HG02840 (cell line): Measurements from ENCODE around the gene HTR2B.
"Not testable (repeated sequence)": the region's sequence is repeated elsewhere in the genome, so short reads cannot be mapped to it uniquely, and the experiment has no call there.

ENCODE experiments used
- ATAC-seq: cut with Tn5 transposase; IDR thresholded peaks from one replicate; pipeline ENCODE4 v1.9.1; 2021; ENCODE audit warnings: mild to moderate bottlenecking, moderate library complexity, moderate number of reproducible peaks; ENCODE audit not compliant: unreplicated experiment, low FRiP score

Gene HTR2B

GRCh38 chr2:231100321-231100720, 24.5 kb downstream of the HTR2B start:
- ATAC-seq, result not testable (repeated sequence)

DNA sequence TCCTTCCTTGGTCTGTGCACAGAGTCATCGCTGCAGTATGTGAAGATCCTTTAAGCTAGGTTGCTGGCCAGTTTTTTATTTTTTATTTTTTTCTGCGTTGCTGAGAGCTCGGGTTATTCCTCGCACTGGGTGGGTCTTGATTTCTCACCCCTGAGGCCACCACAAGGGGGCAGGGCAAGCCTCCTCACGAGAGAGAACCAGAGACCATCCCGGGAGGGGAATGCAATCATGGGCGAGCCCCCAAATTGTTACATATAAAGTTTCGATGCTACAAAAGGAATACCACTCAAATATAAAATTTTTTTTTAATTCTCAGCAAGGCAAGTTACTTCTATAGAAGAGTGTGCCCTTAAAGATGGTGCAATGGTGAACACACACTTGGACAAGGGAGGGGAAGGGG, 24.9 kb downstream of the HTR2B start:
- ATAC-seq, result no peak

GRCh38 chr2:231094736-231095346, 30.0 kb downstream of the HTR2B start:
- no peak for ATAC-seq

DNA sequence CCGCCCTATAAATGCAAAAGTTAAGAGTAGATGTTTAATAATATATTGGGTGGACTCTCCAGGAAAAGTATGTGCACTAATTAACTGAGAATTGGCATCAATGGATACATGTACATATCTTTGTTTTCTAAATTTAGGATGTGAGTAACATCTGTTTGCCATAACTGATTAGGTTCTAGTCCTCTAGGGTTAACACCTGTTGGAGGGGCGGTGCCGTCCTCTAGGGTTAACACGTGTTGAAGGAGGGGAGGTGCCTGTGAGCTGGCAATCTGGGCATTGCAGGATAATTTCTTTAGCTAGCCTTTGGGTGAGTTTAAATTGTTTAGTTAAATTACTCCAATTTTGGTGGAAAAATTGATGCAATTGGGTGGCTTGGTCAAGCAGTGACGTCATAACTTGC, 30.9 kb downstream of the HTR2B start:
- no peak for ATAC-seq

DNA sequence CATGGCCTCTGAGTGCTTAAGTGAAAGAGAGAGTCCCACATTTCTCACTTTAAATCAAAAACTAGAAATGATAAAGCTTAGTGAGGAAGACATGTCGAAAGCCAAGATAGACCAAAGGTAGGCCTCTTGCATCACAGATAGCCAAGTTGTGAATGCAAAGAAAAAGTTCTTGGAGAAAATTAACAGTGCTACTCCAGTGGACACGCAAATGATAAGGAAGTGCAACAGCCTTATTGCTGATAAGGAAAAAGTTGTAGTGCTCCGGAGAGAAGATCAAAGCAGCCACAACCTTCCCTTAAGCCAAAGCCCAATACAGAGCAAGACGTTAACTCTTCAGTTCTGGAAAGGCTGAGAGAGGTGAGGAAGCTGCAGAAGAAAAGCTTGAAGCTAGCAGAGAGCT, 36.1 kb downstream of the HTR2B start:
- ATAC-seq, result no peak

DNA sequence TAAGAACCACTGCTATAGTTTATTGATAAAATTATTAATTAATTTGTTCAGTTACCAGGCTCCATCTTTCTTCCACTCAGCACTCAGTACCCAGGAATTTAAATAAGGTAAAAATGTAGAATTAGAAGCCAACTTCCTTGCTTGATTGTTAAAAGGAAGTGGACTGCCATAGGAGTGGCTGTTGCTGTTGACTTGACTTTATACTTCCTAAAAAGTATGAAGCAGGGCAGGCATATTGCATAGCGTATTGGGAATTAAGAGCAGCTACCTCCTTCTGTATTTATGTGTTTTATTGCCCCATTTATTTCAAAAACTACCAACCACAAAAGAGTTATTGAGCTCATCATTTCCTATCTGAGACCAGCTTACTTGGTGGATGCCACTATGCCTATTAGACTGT, 40.3 kb downstream of the HTR2B start:
- no peak for ATAC-seq

DNA sequence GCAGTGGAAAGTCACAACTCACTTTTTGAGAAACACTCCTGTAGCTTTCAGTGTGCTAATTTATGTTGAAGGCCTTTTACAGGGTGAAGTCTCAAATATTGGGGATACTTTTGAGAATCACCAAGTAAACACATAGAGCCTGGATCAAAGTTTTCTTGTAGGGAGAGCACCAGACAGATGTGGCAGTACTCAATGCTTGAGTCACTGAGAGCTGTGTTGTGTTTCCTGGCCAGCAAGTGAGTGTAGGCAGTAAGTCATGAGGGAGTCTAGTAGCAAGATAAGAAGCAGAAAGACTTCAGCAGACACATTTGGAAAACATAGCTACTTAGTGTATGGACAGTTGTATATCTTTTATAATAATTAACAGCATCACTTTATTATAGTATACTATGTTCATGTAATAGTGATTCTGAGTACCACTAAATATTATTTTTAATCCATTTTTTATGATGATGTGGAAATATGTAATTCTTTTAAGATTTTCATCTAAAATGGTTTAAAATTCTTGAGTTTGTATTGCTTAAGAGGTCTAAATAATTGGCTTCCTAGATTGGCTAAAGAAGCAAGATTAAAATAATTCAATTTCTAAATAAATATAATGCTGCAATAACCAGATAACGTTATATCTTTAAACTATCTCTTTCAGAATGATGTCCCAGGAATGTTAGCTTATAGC, 55.3 kb downstream of the HTR2B start:
- no peak for ATAC-seq

DNA sequence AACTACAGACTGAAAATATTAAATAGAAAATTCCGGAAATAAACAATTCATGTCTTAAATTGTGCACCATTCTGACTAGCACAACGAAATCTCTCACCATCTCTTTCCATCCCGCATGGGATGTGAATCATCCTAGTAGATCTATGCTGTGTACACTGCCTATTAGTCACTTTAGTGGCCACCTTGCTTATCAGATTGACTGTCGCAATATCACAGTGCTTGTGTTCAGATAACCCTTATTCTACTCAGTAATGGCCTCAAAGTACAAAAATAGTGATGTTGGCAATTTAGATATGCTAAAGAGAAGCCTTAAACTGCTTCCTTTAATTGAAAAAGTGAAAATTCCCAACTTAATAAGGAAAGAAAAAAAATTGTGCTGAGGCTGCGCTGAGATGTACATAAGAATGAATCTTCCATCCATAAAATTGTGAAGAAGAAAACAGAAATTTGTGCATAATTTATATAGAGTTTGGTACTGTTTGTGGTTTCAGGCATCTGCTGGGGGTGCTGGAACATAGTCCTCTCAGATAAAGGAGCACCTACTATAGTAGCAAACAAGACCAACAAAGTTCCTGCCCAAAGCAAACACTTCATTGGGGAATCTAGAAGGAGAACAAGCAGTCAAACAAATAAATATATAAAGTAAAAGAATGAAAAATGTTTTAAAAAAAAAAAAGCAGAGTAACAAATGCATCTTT, 56.2 kb downstream of the HTR2B start:
- ATAC-seq, result no peak

DNA sequence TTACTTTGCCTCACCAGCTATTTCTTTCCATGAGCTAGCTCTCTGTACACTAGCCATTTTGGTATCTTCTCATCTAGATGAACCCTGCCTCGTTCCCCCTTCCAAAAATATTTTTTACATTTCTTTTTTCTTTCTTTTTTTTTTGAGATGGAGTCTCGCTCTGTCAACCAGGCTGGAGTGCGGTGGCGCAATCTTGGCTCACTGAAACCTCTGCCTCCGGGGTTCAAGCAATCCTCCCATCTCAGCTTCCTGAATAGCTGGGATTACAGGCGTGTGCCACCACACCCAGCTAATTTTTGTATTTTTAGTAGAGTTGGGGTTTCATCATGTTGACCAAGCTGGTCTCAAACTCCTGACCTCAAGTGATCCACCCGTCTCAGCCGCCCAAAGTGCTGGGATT, 57.3 kb downstream of the HTR2B start:
- ATAC-seq, result not testable (repeated sequence)

DNA sequence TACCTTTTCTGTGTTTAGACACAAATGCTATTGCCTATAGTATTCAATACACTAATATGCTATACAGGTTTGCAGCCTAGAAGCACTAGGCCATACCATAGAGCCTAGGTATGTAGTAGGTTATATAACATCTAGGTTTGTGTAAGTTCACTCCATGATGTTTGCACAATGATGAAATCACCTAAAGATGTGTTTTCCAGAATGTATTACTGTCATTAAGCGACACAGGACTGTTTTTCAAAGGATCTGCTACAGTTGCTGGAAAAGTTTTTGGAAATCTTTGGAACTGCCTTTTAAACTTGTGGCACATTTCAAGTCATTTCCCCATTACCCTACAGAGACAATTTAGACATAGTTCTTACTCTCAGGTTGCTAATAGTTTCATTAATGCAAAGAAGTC, 58.9 kb downstream of the HTR2B start:
- no peak for ATAC-seq

GRCh38 chr2:231063347-231063746, 61.5 kb downstream of the HTR2B start:
- no peak for ATAC-seq

DNA sequence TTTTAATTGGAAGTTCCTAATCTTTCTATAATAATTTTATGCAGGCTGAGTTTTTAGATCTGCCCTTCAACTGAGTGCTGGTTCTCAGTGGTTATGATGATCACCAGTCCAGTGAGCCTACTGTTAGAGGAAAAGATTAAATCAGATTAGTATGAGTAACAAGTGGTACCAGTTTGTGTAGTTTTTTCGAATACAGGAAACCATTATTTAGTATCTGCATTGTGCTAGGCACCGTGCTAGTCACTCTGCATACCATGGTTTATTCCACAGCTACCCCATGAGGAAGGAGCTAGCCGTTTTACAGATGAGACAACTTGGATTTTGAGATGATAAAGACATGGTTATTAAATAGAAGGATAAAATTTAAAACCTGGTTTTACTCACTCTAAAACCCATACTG, 62.1 kb downstream of the HTR2B start:
- no peak for ATAC-seq

- ATAC-seq, result no peak
These were observed 65.1 kb downstream of the HTR2B start for GRCh38 chr2:231059756-231060155.

GRCh38 chr2:231058761-231059550, 65.9 kb downstream of the HTR2B start:
- no peak for ATAC-seq
